GM10847 (cell line): ENCODE data around the gene THADA.

ENCODE experiments used
- POLR2A ChIP-seq: IDR thresholded peaks from 2 replicates; pipeline ENCODE4 v1.6.1; 2011; ENCODE audit not compliant: insufficient read length; ENCODE audit errors: extremely low read depth

The THADA gene

DNA sequence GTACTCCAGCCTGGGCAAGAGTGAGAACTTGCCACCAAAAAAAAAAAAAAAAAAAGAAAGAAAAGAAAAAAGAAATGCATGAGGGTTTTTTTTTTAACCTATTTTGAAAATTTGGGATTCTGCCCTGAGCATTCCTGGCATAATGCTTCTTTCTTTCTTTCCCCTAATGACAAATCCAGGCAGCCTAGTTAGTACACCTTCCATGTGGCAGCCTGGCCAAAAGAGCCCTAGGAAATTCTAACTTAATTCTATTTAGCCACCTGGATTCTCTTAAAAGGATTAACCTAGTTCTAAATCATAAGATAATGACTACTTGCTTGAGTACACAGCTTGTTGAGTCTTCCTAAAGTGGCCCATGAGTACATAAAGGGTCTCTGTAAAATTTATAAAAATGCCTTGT, 160.1 kb downstream of the THADA start:
- no peak for TF ChIP-seq POLR2A

GRCh38 chr2:43430489-43430888, 165.3 kb downstream of the THADA start:
- TF ChIP-seq POLR2A, result no peak

- no peak for TF ChIP-seq POLR2A
Measured at GRCh38 chr2:43429369-43429768, 166.5 kb downstream of the THADA start.

- no peak for TF ChIP-seq POLR2A
Measured at GRCh38 chr2:43427032-43427424, 168.8 kb downstream of the THADA start.

- TF ChIP-seq POLR2A, result no peak
Measured at GRCh38 chr2:43426305-43427031, 169.4 kb downstream of the THADA start.

DNA sequence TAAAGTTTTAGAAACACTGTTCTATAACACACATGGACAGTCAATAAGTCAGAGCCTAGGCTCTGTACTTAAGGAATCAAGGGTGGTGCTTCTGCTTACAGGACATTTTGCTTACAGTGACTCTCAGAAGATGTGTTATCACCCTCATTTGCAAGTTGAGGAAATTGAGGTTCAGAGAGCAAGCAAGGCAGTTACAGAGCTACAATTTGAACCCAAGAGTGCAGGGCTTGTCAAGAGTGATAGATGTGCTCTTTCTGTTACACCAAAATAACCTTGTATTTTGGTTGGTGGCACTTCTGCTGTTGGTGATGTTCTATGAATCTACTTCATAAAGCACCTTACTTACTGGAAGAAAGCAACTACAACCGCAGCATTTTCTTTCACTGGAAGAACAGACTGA, 170.2 kb downstream of the THADA start:
- TF ChIP-seq POLR2A, result no peak

GRCh38 chr2:43424262-43425207, 171.3 kb downstream of the THADA start:
- no peak for TF ChIP-seq POLR2A

GRCh38 chr2:43423941-43424261, 171.9 kb downstream of the THADA start:
- no peak for TF ChIP-seq POLR2A

DNA sequence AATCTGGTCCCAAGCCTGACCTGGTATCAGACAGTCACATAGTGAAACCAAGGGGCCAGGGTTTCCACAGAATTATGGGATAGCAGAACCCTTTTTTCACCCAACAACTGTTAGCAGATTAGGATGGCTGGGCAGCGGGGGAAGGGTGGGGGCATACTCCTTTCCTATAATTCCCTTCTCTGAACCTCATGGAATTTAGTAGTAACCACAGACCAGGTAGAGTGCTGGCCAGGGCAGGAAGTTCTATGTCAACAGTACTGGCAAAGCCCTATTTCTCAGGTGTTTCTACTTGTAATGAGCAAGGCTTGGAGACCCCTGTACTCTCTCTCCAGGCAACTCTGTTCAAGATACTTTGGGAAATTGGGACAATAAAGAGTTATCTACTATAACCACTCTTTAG, 174.6 kb downstream of the THADA start:
- TF ChIP-seq POLR2A, result no peak

DNA sequence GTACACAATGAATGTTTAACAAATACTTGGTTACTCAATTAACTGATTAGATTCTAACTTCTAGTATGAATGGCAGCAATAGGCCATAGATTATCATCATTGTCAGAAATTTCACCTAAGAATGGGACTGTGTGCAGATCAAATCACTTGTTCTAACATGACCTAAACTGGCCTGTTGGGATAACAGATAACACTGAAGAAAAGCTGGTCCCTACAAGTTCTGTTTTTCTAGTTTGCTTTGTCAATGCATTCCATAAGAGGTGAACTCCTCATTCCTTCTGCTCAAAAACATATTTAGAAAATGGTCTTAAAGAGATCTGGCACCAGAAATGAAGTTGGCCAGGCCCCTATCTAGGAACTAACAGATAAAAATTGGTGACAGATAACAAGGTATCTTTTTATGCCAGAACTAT, 175.4 kb downstream of the THADA start:
- TF ChIP-seq POLR2A, result no peak

GRCh38 chr2:43419876-43420275, 176.0 kb downstream of the THADA start:
- no peak for TF ChIP-seq POLR2A

DNA sequence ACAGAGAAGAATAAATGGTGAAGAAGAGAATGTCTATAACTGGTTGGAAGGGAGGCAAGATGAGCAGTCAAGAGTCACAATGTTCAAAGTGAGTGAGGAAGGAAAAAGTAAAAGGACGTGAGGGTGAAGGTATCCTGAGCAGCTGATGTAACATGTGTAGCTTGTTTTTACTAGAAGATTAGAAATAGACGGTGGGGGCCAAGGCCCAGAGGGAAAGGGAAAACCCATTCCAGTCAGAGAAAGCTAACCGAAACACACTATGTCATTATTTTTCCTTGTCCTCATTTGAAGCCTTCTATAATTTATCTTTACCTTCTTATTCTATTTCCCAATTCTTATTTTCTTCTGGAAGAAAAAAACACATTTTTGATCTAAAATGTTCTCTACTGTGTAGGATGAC, 176.6 kb downstream of the THADA start:
- no peak for TF ChIP-seq POLR2A

GRCh38 chr2:43418680-43419079, 177.2 kb downstream of the THADA start:
- no peak for TF ChIP-seq POLR2A

DNA sequence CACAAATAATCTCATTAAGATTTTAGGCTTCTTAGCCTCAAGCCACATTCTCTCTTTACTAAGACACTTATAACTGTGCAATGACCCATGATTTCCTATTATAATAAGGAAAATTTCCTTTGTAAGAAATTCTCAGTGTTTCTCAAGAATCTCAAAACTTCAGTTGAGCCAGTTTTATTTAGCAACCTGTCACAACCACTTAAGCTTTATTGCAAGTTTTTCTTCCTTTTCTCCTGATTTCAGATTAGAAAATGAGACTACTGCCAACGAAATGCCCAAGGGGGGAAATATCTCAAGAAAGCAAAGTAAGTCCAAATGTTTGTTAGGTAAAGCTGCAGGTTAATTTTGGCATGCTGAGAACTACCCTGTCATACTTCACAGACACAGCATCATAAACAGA, 178.5 kb downstream of the THADA start:
- TF ChIP-seq POLR2A, result no peak

- no peak for TF ChIP-seq POLR2A
Measured at GRCh38 chr2:43415592-43415991, 180.2 kb downstream of the THADA start.

DNA sequence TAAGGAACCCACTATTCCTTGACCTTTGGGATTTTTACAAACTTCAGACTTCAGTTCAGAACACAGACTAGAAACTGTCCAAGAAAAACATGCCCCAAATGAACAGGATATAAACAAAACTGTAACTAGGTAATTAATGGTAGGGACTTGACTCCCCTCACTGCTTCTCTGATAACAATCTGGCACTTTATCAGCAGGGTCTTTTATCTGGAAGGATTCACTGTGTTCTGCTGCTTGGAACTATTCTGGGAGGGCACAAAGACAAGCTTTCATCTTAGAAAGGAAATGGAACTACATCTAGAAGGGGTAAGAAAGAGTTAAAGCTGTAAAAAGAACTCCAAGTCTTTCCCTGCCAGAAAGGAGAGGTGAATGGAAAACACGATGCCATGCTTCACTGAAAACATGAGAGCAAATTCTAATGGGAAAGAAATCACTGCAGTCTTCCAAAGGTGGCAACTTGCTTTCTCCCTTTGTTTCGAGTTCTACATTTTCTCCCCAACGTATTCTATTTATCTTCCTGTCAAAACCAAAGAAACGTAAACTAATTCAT, 181.2 kb downstream of the THADA start:
- TF ChIP-seq POLR2A, result no peak
